CD4-positive, alpha-beta T cell treated with Interleukin-6 at 100 ng/mL for 8 hours (primary cell): Measurements from ENCODE around the gene RGL3.
"Not testable (repeated sequence)": the region's sequence is repeated elsewhere in the genome, so short reads cannot be mapped to it uniquely, and the experiment has no call there.

ENCODE experiments used
- DNase-seq: peaks from one replicate; pipeline ENCODE4 v3.0.0-alpha.2; 2020; ENCODE audit warnings: mixed read lengths, low spot score

The RGL3 gene

GRCh38 chr19:11450570-11451326 is 31.6 kb upstream of the RGL3 start:
- no peak for DNase-seq

GRCh38 chr19:11448923-11449554 is 29.9 kb upstream of the RGL3 start:
- no peak for DNase-seq

- no peak for DNase-seq
Observed at GRCh38 chr19:11448410-11448809, 29.3 kb upstream of the RGL3 start.

- no peak for DNase-seq
Observed at GRCh38 chr19:11447347-11448262, 28.5 kb upstream of the RGL3 start.

- DNase-seq = no peak
Observed at GRCh38 chr19:11446652-11447301, 27.7 kb upstream of the RGL3 start.

- no peak for DNase-seq
Observed at GRCh38 chr19:11446271-11446651, 27.1 kb upstream of the RGL3 start.

GRCh38 chr19:11445141-11445540 is 26.0 kb upstream of the RGL3 start:
- DNase-seq = no peak

GRCh38 chr19:11444059-11444458 is 24.9 kb upstream of the RGL3 start:
- no peak for DNase-seq

- no peak for DNase-seq
Observed at GRCh38 chr19:11437955-11438354, 18.8 kb upstream of the RGL3 start.

- DNase-seq = no peak
Observed at GRCh38 chr19:11435833-11436313, 16.8 kb upstream of the RGL3 start.

GRCh38 chr19:11435057-11435832 is 16.1 kb upstream of the RGL3 start, which contains the start of the genes ODAD3 and PRKCSH:
Gene ODAD3 (minus strand): TSS chr19:11435121. CDS start chr19:11435016, 105 bp downstream.
Gene PRKCSH (plus strand): TSS chr19:11435635. CDS start chr19:11436118, 483 bp downstream.
- peak; percentile 99 for DNase-seq

GRCh38 chr19:11434703-11435056 is 15.6 kb upstream of the RGL3 start:
- DNase-seq = no peak

GRCh38 chr19:11433526-11433925 is 14.4 kb upstream of the RGL3 start:
- DNase-seq = not testable (repeated sequence)

GRCh38 chr19:11426656-11427055 is 7.5 kb upstream of the RGL3 start:
- no peak for DNase-seq

GRCh38 chr19:11425719-11426457 is 6.8 kb upstream of the RGL3 start:
- DNase-seq = no peak

- no peak for DNase-seq
Observed at GRCh38 chr19:11423791-11424181, 4.7 kb upstream of the RGL3 start.

GRCh38 chr19:11423164-11423790 is 4.2 kb upstream of the RGL3 start:
- no peak for DNase-seq

GRCh38 chr19:11422163-11423065 is 3.3 kb upstream of the RGL3 start:
- peak; percentile 67 for DNase-seq
